ENCODE measurements around the gene SPINT2.

SPINT2 gene

DNA sequence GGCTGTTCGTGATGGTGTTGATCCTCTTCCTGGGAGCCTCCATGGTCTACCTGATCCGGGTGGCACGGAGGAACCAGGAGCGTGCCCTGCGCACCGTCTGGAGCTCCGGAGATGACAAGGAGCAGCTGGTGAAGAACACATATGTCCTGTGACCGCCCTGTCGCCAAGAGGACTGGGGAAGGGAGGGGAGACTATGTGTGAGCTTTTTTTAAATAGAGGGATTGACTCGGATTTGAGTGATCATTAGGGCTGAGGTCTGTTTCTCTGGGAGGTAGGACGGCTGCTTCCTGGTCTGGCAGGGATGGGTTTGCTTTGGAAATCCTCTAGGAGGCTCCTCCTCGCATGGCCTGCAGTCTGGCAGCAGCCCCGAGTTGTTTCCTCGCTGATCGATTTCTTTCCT, 27.5 kb downstream of the SPINT2 start:
- FAIRE-seq = no peak

DNA sequence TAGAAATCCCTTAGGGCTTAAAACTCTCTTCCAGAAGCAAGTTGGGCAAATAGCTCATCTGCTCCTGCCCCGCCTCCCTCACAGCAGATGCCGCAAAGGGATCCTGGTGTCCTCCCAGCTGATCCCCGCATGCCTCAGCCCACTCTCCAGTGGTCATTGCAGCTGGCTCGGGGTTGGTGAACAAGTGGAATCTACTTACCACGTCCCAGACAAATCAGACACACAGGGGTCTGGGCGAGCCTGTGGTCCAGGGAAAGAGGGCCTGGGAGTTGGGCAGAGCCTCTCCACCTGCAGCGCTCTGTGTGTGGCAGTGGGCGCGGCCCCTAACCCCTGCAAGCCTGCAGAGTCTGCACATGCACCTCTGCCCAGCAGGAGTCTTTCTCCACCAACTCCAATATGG, 28.9 kb downstream of the SPINT2 start:
- FAIRE-seq (no peak), DNase-seq (ENCODE audit: low spot score) (no peak)

More for the DNA sequence above, 27.5 kb downstream of the SPINT2 start:
- DNase-seq (ENCODE audit: low spot score) = no peak

DNA sequence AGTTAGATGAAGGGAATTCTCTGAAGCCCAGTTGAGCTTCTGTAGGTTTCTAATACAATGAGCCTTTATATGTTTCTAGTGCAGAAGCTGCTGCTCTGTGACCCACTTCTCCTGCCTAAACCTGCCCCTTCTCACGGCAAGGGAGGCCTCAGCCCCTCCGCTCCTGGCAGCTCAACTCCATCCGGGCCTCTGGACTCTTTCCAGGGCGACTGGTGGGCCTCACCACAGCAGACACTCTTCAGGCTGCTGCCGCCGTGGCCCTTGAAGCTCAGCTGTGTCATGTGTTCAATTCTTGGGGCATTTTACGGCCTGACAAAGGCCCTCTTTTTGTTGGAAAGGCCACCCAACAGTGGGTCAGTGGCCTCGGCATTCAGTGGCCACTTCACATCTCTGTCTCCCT, 29.7 kb downstream of the SPINT2 start:
- DNase-seq (ENCODE audit: low spot score) = no peak
- no peak for FAIRE-seq

DNA sequence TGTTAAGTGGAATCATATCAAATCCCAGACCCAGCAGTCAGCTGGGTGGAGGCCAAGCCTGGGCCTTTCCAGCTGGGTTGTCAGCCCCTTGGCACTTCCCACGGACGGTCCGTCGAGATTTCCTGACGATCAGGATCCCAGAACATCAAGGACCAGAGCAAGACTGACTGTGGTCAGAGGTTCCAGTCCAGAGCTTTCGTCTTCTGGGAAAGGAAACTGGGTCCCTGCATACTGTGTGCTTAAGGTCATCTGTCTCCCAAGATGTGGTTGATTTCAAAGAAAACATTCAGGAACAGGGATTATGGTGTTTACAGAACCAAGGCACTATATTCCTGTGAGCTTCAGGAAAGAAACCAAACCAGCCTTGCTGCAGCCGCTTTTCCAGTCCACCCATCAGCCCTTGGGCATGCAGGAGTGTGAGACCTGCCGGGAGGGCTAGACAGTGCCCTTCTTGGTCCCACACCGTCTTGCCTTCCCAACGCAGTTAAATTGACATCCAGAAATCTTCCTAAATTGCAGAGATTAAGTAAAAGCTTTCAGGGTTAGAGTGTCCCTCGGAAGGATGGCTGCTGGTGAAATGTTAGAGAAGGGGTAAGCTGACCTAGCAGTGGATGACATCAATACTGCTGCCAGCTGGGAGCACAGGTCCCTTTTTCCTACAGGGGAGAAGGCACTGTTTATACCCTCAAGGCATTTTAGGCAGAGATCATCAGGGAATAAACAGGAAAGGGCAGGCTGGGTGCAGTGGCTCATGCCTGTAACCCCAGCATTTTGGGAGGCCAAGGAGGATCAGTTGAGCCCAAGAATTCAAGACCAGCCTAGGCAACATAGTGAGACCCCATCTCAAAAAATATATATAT, 34.7 kb downstream of the SPINT2 start:
- FAIRE-seq (peak; percentile 95), DNase-seq (ENCODE audit: low spot score) (peak; percentile 89)

DNA sequence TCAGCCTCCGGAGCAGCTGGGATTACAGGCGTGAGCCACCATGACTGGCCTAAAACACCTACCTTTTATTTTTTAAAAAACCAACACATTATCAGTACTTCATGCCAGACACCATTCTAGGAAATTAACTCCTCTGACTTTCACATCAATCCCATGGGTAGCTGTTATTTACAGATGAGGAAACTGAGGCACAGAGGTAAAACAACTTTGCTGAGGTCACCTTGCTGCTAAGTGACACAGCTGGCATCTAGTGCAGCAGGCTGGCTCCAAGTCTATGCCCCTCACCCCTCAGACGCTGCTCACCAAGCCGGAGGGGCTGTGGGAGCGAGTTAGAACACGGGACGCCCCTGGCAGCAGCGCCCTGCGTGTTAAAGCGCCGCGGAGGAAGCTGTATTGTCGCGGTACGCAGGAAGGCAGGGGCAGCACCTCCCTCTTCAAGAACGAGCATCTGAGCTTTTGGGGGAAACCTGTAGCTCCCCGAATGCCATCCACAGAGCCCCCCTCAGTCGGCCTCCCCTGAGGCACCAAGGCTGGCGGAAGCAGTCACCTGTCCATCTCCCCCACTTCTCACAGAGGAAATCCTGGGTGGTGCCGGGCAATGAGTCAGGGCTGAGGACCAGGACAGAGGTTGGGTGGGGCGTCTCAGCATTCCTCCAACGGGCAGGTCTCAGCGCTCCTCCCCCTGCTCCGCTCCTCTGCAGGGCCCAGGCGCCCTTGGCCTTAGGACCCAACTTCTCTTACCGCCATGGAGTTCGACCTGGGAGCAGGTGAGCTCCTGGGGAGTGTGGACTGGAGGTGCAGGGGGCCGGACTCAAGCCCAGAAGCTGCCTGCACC, 39.4 kb downstream of the SPINT2 start, which contains the start of gene C19orf33:
Gene C19orf33 (plus strand): TSS at position 735 of the 835 bp plus-strand sequence. CDS start 11 bp downstream, at position 746.
- peak; percentile 54 for DNase-seq (ENCODE audit: low spot score)
- no peak for FAIRE-seq

DNA sequence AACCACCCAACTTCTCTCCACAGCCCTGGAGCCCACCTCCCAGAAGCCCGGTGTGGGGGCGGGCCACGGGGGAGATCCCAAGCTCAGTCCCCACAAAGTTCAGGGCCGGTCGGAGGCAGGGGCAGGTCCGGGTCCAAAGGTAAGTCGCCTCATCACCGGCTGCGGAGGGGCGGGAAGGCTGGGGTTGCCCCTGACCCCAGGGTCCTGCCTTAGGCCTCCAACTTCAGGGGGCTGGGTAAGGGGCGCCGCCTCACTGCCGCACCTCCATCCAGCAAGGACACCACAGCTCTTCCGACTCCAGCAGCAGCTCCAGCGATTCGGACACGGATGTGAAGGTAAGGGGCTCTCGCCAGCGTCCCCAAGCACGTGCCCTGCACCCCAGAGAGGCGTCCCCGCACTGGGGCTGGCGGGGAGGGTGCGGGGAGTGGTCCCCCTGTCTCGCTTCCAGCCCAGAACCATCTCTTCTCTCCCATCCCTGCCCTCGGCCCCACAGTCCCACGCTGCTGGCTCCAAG, 40.0 kb downstream of the SPINT2 start:
- FAIRE-seq = no peak
- DNase-seq (ENCODE audit: low spot score) = no peak

DNA sequence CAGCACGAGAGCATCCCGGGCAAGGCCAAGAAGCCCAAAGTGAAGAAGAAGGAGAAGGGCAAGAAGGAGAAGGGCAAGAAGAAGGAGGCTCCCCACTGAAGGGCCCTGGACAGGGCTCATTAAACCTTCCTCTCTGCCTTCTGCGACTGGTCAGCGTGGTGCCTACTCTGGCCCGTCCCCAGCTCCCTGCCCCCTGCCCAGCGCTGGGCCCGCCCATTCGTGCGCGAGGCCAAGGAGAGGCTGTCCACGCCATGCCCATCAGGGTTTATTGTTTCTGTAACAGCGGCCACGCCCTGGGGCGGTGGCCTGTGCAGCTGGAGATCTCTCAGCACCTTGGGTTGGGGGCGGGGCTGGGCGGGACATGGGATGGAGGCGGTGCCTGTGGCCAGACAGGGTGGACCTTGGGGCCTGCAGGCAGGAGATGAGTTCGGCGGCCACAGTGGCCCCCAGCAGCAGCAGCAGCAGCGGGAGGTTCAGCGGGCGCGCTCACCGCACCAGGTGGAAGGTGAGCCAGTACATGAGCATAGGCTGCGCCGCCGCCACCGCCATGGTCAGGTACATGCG, 40.6 kb downstream of the SPINT2 start:
- peak; percentile 75 for DNase-seq (ENCODE audit: low spot score)
- FAIRE-seq = no peak

DNA sequence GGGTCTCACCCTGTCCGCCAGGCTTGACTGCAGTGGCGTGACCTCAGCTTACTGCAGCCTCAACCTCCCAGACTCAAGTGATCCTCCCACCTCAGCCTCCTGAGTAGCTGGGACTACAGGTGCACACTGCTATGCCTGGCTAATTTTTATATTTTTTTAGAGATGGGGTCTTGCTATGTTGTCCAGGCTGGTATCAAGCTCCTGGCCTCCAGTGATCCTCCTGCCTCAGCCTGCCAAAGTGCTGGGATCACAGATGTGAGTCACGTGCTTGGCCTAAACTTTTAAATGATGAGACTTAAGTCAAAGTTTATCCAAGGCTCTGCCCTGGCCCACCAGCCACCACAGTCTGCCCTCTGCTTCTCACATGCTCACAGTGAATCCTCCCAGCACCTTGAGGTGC, 41.9 kb downstream of the SPINT2 start:
- DNase-seq (ENCODE audit: low spot score) (no peak), FAIRE-seq (no peak)

DNA sequence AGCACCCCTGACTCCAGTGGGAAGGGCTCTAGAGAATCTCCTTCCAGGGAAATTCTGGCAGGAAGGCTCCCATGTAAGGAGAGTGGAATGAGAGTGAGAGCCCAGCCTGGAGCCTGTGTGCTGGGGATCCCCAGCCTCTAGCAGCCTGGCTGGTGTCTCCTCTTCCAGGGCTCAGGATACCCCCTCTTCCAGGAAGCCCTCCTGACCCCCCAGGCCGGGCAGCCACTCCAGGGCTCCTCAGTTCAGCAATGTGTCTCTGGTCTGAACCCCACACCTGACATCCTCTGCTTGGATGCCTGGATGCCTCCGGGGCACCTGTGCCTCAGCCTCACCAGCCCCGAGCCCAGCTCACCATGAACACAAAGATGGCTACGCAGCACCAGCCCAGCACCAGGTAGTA, 42.7 kb downstream of the SPINT2 start:
- no peak for FAIRE-seq
- no peak for DNase-seq (ENCODE audit: low spot score)

DNA sequence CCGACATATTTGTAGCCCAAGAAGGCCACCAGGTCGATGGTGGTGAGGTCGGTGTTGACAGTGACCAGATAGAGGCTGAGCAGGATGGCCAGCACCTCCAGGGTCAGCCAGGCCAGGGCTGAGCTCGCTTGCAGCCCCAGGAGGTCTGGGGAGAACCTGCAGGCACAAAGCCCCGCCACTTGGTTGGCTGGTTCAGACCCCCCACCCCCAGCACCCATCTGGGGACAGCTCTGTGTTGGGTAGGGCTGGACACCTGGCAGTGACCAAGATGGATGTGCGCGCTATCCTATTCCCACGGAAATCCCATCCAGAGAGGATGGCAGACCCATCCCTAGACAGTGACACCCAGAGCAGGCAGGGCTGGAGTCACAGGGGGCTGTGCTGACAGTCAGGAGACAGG, 43.2 kb downstream of the SPINT2 start:
- FAIRE-seq = no peak

DNA sequence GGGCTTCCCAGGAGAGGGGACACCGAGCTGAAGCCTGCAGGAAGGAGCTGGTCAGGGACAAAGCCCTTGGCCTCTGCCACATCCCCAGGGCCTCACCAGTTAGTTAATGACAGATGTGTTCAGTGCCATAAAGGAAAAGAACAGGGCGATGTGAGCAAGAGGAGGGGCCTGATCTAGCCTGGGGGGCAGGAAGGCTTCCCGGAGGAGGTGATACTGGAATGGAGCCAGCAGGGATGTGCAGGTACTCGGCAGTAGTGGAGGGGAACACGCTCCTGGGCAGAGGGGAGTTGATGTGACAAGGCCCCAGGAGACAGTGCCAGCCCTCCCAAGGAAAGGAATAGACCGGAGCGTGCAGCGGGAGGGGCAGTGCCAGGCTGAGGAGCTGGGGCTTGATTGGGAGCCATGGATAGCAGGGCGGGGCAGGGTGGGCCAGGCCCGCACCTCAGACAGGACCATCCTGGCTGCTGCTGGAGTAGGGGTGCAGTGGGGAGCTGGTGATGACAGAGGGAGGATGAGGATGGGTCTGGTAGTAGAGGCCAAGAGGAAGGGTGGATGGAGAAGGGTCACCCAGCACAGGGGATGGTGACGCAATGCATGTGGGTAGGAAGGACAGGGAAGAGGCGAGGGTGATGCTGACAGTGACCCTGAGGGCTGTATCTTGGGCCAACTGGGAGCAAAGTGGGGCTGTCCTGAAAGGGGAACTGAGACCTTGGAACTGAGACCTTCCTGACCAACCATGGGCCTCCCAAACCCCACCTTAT, 43.8 kb downstream of the SPINT2 start:
- FAIRE-seq (no peak), DNase-seq (ENCODE audit: low spot score) (no peak)

More for the DNA sequence above, 43.2 kb downstream of the SPINT2 start:
- DNase-seq (ENCODE audit: low spot score) = no peak

DNA sequence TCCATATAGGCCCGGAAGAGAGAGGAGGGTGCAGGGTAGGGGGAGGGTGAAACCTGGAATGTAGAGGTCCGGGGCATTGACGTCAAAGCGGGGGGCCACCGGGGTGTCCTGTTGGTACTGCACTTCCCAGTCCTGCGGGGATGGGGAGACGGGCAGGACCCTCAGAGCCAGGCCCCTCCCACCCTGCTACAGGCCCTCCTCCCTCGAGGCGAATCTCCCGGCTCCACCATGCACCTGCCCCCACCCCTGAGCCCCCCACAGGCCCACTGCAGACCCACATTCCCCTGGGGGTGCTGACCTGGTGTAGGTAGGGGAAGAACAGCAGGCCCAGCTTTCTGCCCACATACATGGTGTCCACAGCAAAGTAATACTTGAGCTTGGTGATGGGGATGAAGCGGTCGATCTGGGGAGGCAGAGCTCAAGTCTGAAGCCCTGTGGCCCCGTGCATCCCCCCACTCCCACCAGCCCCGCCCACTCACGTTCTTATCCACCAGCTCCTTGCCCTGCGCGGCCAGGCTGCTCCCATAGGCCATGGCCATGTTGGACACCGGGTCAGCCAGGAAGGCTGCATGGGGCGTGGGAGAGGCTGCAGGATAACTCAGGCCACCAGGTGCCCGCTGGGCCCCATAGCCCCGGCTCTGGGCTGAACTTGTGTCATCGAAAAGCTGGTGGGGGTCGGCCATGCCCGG, 44.7 kb downstream of the SPINT2 start:
- no peak for DNase-seq (ENCODE audit: low spot score)
- no peak for FAIRE-seq

DNA sequence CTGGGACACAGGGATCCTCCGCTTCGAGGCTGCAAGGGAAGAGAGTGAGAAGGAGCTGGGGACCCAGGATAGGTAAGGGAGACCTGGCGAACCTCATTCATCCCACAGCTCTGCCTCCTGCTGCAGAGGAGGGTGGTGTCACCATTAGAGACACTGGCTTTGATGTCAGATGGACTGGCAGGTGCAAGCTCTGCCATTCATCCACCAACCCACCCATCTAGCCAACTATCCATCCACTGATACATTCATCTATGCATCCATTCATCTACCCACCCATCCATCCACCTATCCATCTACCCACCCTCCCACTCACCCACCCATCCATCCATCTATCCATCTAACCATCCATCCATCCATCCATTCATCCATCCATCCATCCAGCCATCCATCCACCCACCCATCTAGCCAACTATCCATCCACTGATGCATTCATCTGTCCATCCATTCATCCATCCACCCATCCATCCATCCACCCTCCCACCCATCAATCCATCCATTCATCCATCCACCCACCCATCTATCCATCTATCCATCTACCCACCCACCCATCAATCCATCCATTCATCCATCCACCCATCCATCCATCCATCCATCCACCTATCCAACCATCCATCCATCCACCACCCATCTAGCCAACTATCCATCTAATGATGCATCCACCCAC, 45.4 kb downstream of the SPINT2 start:
- FAIRE-seq (no peak), DNase-seq (ENCODE audit: low spot score) (no peak)

DNA sequence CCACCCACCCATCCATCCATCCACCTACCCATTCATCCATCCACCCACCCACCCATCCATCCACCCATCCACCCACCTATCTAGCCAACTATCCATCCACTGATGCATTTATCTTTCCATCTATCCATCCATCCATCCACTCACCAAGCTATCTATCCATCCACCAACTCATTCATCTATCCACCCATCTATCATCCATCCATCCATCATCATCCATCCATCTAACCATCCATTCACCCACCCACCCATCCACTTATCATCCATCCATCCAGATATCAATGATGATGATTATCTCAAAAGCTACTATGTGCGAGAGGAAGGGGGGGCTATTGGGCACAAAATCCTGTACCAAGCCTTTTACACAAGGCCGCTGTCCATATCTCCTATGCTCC, 45.9 kb downstream of the SPINT2 start:
- DNase-seq (ENCODE audit: low spot score) = no peak
- no peak for FAIRE-seq

DNA sequence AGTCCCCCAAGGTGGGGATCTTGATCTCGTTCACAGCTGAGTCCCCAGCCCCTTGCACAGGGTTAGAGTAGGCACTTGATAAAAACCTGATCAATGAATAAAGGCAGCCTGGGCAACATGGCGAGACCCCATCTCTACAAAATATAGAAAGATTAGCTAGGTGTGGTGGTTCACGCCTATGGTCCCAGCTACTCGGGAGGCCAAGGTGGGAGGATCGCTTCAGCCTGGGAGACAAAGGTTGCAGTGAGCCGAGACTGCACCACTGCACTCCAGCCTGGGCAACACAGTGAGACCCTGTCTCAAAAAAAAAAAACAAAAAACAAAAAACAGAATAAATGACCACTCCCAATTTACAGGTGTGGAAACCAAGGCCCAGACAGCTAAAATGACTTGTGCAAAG, 46.6 kb downstream of the SPINT2 start:
- DNase-seq (ENCODE audit: low spot score) (no peak), FAIRE-seq (no peak)

DNA sequence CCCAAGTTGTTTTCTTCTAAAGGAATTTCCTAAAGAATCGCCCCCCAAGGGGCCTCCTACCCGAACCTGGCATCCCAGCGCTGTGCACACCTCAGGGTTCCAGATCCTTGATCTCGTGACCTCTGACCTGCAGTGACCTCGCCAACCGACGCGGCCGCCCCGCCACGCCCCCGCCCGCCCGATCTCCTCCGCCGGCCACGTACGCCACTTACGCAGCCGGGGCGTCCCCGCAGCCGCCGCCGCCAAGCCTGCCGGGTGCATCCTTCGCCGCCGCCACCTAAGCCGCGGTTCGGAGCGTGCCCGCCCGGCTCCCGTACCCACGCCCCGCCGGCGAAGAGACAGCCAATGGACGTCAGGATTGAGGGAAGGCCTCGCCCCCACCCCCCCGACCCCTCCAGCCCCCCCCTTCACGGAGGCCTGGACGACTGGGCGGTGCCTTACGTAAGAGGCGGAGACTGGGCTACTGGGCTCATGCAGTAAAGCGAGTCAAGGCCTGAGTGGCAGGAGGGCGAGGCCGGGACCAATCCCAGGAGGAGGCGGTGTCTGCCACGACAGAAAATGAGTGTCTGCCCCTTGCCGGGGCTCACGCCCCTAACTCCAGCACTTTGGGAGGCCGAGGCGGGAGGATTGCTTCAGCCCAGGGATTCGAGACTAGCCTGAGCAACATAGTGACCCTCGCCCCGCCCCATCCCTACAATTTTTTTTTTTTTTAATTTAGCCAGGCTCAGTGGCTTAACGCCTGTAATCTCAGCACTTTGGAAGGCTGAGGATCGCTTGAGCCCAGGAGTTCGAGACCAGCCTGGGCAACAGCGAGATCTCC, 51.5 kb downstream of the SPINT2 start, which contains the start of gene YIF1B:
Gene YIF1B (minus strand): TSS at position 291 of the 820 bp plus-strand sequence. CDS start 30 bp downstream, at position 261.
- peak; percentile 95 for DNase-seq (ENCODE audit: low spot score)
- no peak for FAIRE-seq

DNA sequence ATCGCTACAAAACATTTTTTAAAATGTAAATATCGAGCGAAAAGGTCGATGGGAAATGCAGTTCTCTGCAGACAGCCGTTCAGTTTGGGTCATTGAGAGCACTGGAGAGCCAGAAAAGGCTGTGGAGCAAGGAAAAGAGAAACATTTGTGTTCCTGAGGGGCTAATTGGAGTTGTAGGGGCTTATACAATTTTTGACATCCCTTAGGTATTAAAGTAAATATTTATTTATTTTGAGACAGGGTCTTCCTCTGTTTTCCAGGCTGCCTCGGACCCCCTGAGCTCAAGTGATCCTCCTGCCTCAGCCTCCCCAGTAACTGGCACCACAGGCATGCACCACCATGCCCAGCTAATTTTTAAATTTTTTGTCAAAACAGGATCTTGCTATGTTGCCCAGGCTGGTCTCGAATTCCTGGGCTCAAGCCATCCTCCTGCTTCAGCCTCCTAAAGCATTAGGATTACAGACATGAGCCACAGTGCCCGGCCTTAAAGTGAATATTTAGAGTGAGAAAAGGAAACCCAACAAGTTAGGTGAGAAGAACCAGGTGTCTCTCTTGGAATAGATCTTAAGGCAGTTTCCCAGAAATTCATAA, 52.2 kb downstream of the SPINT2 start:
- DNase-seq (ENCODE audit: low spot score) (no peak), FAIRE-seq (no peak)

DNA sequence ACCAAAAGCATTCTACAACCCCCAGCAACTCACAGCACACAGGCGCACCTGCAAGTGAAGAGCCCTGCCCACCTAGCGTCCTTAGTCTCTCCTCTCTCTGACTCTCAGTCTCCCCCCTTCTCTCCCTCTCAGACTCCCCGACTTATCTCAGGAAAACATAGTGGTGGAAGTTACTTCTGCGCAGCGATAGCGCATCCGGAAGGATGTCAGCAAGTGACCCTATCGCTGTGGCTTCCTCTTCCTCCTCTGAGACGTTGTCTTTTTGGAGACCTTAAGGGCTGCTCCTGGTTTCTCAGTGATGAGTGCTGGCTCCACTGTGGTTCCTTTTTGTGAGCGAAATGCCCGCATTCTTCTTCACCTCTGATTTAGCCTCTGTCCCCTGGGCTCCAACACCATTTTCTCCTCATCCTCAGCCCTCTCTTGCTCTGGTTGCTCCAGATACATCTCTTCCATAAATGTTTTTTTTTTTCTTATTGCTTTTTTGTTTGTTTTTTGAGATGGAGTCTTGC, 52.8 kb downstream of the SPINT2 start:
- DNase-seq (ENCODE audit: low spot score) = no peak
- no peak for FAIRE-seq

Measured in RCC 7860 (cell line).